ENCODE results near the gene SLC12A7.
"Not testable (repeated sequence)": the region's sequence is repeated elsewhere in the genome, so short reads cannot be mapped to it uniquely, and the experiment has no call there.

The SLC12A7 gene

GRCh38 chr5:1111727-1112289, at the start of gene SLC12A7:
Gene SLC12A7 (minus strand): TSS chr5:1112063. CDS start chr5:1111991, 72 bp downstream.
- peak in 2 of 14 donors; percentile 25 to 27 for DNase-seq

GRCh38 chr5:1161108-1161832, 49.4 kb upstream of the SLC12A7 start:
- DNase-seq, result no peak

GRCh38 chr5:1159774-1160406, 48.0 kb upstream of the SLC12A7 start:
- no peak for DNase-seq

GRCh38 chr5:1159341-1159675, 47.4 kb upstream of the SLC12A7 start:
- no peak for DNase-seq

- no peak for DNase-seq
Observed at GRCh38 chr5:1158647-1159340, 46.9 kb upstream of the SLC12A7 start.

GRCh38 chr5:1157461-1157986, 45.7 kb upstream of the SLC12A7 start:
- not testable (repeated sequence) for DNase-seq

- DNase-seq, result no peak
Observed at GRCh38 chr5:1156754-1157460, 45.0 kb upstream of the SLC12A7 start.

GRCh38 chr5:1156033-1156753, 44.3 kb upstream of the SLC12A7 start:
- no peak for DNase-seq

- no peak for DNase-seq
Observed at GRCh38 chr5:1155191-1156032, 43.5 kb upstream of the SLC12A7 start.

GRCh38 chr5:1153428-1153827, 41.6 kb upstream of the SLC12A7 start:
- no peak for DNase-seq

- DNase-seq, result no peak
Observed at GRCh38 chr5:1152771-1153282, 41.0 kb upstream of the SLC12A7 start.

- DNase-seq, result no peak
Observed at GRCh38 chr5:1152156-1152555, 40.3 kb upstream of the SLC12A7 start.

- no peak for DNase-seq
Observed at GRCh38 chr5:1151316-1151715, 39.5 kb upstream of the SLC12A7 start.

- no peak for DNase-seq
Observed at GRCh38 chr5:1150866-1151265, 39.0 kb upstream of the SLC12A7 start.

GRCh38 chr5:1144638-1145396, 33.0 kb upstream of the SLC12A7 start:
- DNase-seq, result no peak

GRCh38 chr5:1144089-1144488, 32.2 kb upstream of the SLC12A7 start:
- no peak for DNase-seq

GRCh38 chr5:1143670-1143951, 31.7 kb upstream of the SLC12A7 start:
- no peak for DNase-seq

- no peak for DNase-seq
Observed at GRCh38 chr5:1142886-1143669, 31.2 kb upstream of the SLC12A7 start.

GRCh38 chr5:1141834-1142233, 30.0 kb upstream of the SLC12A7 start:
- no peak for DNase-seq

All from C1 segment of cervical spinal cord (tissue), 14 donors.